ENCODE measurements around the gene PDXK. TPM values are rescaled to one million over a fixed set of nuclear protein-coding genes. Genes with fewer than 3 reads are reported as not detected.
"Not testable (repeated sequence)": the region's sequence is repeated elsewhere in the genome, so short reads cannot be mapped to it uniquely, and the experiment has no call there.

Gene PDXK
- total and polyA plus RNA-seq, 10 of the 15 experiments (the other 5 are each of a cell fraction or from before 2014, with no cell fraction given): 3.7 to 141 (median 60.0) TPM

GRCh38 chr21:43713123-43713522 lies 5.8 kb upstream of the PDXK start:
- H3K36me3 ChIP-seq (ENCODE audit: control insufficient read depth in 2 of 2, insufficient read depth in 2 of 2, low read length in 1 of 2); H3K4me2 ChIP-seq (ENCODE audit: control insufficient read depth, insufficient read depth); DNase-seq (ENCODE audit: low read depth, low spot score); ATAC-seq; RAD21 ChIA-PET (ENCODE audit: unreplicated experiment); intact Hi-C loops (cut with micrococcal nuclease; ENCODE audit: unreplicated experiment); H3K79me2 ChIP-seq (ENCODE audit: control insufficient read depth, insufficient read depth, low read length); BruUV-seq (replicated peaks); H2AFZ ChIP-seq (ENCODE audit: control insufficient read depth, low read depth, low read length); in situ Hi-C loops (cut with MboI); H3K4me3 ChIP-seq; CTCF ChIA-PET; SMC1A ChIA-PET (ENCODE audit: uncharacterized antibody, unreplicated experiment); H3K27me3 ChIP-seq (replicated peaks in 1 of 2; ENCODE audit: control insufficient read depth in 2 of 2, insufficient read depth in 2 of 2, low read length in 1 of 2); POLR2A ChIA-PET; FAIRE-seq; H3K27ac ChIP-seq (ENCODE audit: control insufficient read depth, insufficient read depth); H4K20me1 ChIP-seq (ENCODE audit: control insufficient read depth, insufficient read depth); H3K9me3 ChIP-seq (replicated peaks; ENCODE audit: control insufficient read depth, insufficient read depth, low read length); H3K9ac ChIP-seq (ENCODE audit: control insufficient read depth, insufficient read depth, low read length): not testable (repeated sequence)
- peaks cover 24% of the 10 kb centered on the region for H3K4me1 ChIP-seq (ENCODE audit: control insufficient read depth, insufficient read depth, low read length)
- WGBS (ENCODE audit: insufficient coverage, insufficient replicate concordance, low lambda C conversion rate, missing lambda C conversion rate): 55% methylated on average over 5 of the region's 6 CpGs

- under 1% methylated on average over 12 of the region's 12 CpGs for WGBS (ENCODE audit: insufficient coverage, insufficient replicate concordance, low lambda C conversion rate, missing lambda C conversion rate)
- H3K27ac ChIP-seq (ENCODE audit: control insufficient read depth, insufficient read depth): 0 out of 2 replicates have a peak overlapping the region, but pooled peaks have one; percentile 15
- no peaks in the 10 kb centered on the region for H3K36me3 ChIP-seq (ENCODE audit: control insufficient read depth in 2 of 2, insufficient read depth in 2 of 2, low read length in 1 of 2)
- no TSS peak for BruUV-seq (replicated peaks)
- no peaks in the 10 kb centered on the region for H3K9me3 ChIP-seq (replicated peaks; ENCODE audit: control insufficient read depth, insufficient read depth, low read length)
- no peak overlapping the region for H3K9ac ChIP-seq (ENCODE audit: control insufficient read depth, insufficient read depth, low read length)
- in situ Hi-C loops (cut with MboI): no loop called here
- peak overlapping the region; percentile 24 for H3K4me2 ChIP-seq (ENCODE audit: control insufficient read depth, insufficient read depth)
- FAIRE-seq: peak; percentile 83
- peak; percentile 71 for ATAC-seq
- intact Hi-C loops (cut with micrococcal nuclease; ENCODE audit: unreplicated experiment): loop anchor here (5.0 kb wide), 2 partner anchors 49 to 221 kb away; no protein-coding TSS in a partner anchor
- H3K4me1 ChIP-seq (ENCODE audit: control insufficient read depth, insufficient read depth, low read length): peaks cover 43% of the 10 kb centered on the region
- DNase-seq (ENCODE audit: low read depth, low spot score): peak; percentile 79
- ChIA-PET SMC1A (ENCODE audit: uncharacterized antibody, unreplicated experiment) (interaction anchor here (0.7 to 2.6 kb wide), 8 partner anchors 9 to 204 kb away, joined by 3 to 18 read pairs (median 4); no protein-coding TSS in a partner anchor), RAD21 (ENCODE audit: unreplicated experiment) (interaction anchor here (1.0 to 1.9 kb wide), 7 partner anchors 9 to 742 kb away, joined by 3 to 16 read pairs (median 4); partner anchors contain the start of gene PKNOX1), POLR2A (interaction anchor here (1.0 to 1.5 kb wide), 4 partner anchors 8 to 13 kb away, joined by 4 to 8 read pairs (median 6); no protein-coding TSS in a partner anchor), CTCF (interaction anchor here (0.5 to 3.8 kb wide), 4 partner anchors 8 to 1215 kb away, joined by 3 to 18 read pairs (median 4); no protein-coding TSS in a partner anchor)
- H3K4me3 ChIP-seq: 0 out of 2 replicates have a peak overlapping the region, but pooled peaks have one; percentile 10
- H3K79me2 ChIP-seq (ENCODE audit: control insufficient read depth, insufficient read depth, low read length): peaks cover 26% of the 10 kb centered on the region
- no peak overlapping the region for H2AFZ ChIP-seq (ENCODE audit: control insufficient read depth, low read depth, low read length)
- peaks cover 11% of the 10 kb centered on the region for H4K20me1 ChIP-seq (ENCODE audit: control insufficient read depth, insufficient read depth)
- H3K27me3 ChIP-seq (replicated peaks in 1 of 2; ENCODE audit: control insufficient read depth in 2 of 2, insufficient read depth in 2 of 2, low read length in 1 of 2): no peaks in the 10 kb centered on the region
- no peak for TF ChIP-seq SMAD5 (IDR thresholded peaks at IDR 0.05; ENCODE audit: low read depth)
- TF ChIP-seq EGR1 (IDR thresholded peaks at IDR 0.05; ENCODE audit: borderline replicate concordance in 1 of 2, low read depth in 2 of 2, low read length in 2 of 2): peak in 1 of 2 experiments; percentile 71; a peak in 1 of 3 replicates
- TF ChIP-seq TBL1XR1 (IDR thresholded peaks at IDR 0.05; ENCODE audit: low read depth, low read length): no peak
- TF ChIP-seq ETV6 (conservative IDR thresholded peaks at IDR 0.05 in 1 of 2, IDR thresholded peaks at IDR 0.05 in 1 of 2; ENCODE audit: borderline replicate concordance in 1 of 2, low read depth in 1 of 2): peak in 1 of 2 experiments; percentile 64; a peak in 2 of 4 replicates
- TF ChIP-seq, protein P1, sequence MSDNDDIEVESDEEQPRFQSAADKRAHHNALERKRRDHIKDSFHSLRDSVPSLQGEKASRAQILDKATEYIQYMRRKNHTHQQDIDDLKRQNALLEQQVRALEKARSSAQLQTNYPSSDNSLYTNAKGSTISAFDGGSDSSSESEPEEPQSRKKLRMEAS (IDR thresholded peaks at IDR 0.05; ENCODE audit: low read depth, low read length): no peak
- TF ChIP-seq SUPT20H (IDR thresholded peaks at IDR 0.05; ENCODE audit: borderline replicate concordance, control insufficient read depth, low read depth, low read length): no peak
- no peak for TF ChIP-seq ZNF207 (IDR thresholded peaks at IDR 0.05; ENCODE audit: borderline replicate concordance)
- 0 out of 2 replicates have a peak, but pooled peaks have one; percentile 16 for TF ChIP-seq MXI1 (IDR thresholded peaks at IDR 0.05; ENCODE audit: low read depth, low read length)
- no peak; the same call in 1 of the 2 replicates for TF ChIP-seq JUND (IDR thresholded peaks at IDR 0.05; ENCODE audit: low read depth, low read length)
- TF ChIP-seq, protein P2, sequence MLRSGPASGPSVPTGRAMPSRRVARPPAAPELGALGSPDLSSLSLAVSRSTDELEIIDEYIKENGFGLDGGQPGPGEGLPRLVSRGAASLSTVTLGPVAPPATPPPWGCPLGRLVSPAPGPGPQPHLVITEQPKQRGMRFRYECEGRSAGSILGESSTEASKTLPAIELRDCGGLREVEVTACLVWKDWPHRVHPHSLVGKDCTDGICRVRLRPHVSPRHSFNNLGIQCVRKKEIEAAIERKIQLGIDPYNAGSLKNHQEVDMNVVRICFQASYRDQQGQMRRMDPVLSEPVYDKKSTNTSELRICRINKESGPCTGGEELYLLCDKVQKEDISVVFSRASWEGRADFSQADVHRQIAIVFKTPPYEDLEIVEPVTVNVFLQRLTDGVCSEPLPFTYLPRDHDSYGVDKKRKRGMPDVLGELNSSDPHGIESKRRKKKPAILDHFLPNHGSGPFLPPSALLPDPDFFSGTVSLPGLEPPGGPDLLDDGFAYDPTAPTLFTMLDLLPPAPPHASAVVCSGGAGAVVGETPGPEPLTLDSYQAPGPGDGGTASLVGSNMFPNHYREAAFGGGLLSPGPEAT (IDR thresholded peaks at IDR 0.05; ENCODE audit: low read depth): peak; percentile 71; the same call in 1 of the 2 replicates
- TF ChIP-seq ZNF24 (IDR thresholded peaks at IDR 0.05): peak; percentile 42
- peak; percentile 98 for TF ChIP-seq TCF12 (IDR thresholded peaks at IDR 0.05; ENCODE audit: low read depth, low read length)
- no peak for TF ChIP-seq FOXK2 (IDR thresholded peaks at IDR 0.05)
Observed at GRCh38 chr21:43716376-43717165, 2.4 kb upstream of the PDXK start.

Data from GM12878 (cell line).